Activated CD4-positive, alpha-beta T cell treated with anti-CD3 and anti-CD28 coated beads, Interleukin-2, Interleukin-6, amounts not matched to agents 100 ng/mL and 50 ng/mL, durations not matched to agents 16 hours and 8 hours (primary cell): ENCODE results near the gene PARP1.
A peak's percentile ranks its signal among the peaks of the same experiment; 100 is the strongest.
"Not testable (repeated sequence)": the region's sequence is repeated elsewhere in the genome, so short reads cannot be mapped to it uniquely, and the experiment has no call there.

Experiments used
- DNase-seq: peaks from one replicate; pipeline ENCODE4 v3.0.0-alpha.2; 2020

PARP1 gene

DNA sequence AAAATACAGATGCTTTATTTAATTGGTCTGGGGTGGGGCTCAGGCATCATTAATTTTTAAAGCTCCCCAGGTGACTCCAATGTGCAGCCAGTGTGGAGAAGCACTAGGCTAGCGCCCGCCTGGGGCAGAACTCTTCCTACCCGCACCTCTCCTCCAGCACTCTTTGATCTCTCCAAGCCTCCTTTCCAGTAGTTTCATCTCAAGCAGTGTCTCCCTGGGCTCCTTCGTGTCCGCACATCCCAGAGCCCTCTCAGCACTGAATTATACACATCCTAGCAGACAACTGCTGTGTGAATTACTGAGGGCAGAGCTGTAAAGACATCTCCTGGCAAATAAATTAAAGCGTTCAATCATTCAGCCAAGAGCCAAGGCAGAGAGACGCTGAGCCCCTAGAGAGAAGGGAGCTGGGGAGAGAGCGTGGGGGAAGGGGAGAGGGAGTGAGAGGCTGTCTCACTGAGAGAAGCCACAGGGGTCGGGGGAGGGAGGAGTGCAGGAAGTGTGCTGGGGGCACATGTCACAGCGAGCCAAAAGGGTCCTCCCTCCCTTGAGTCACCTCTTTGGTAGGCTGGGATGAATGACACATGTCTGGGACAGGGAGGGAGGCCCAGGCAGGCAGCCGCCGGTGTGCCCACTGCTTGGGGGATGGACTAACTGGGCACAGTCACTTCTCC, 21.0 kb upstream of the PARP1 start:
- no peak for DNase-seq

DNA sequence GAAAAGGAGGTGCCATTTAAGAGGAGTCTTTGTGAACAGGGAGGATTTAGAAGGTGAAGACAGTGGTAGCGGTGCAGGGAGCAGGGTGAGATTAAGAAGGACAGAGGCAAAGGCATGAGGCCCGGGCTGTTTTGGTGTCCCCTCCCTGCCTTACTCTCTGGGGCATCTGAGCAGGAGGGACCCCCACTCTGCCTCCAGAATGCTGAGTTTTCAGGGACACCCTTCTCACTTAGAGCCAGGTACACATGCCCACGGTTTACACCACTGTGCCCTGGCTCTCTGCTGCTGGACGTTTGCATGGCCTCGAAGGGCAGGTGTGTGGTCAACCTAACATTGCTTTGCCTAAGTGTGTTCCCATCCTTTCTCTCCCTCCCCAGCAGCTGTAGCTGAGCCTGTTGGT, 20.5 kb upstream of the PARP1 start:
- no peak for DNase-seq

DNA sequence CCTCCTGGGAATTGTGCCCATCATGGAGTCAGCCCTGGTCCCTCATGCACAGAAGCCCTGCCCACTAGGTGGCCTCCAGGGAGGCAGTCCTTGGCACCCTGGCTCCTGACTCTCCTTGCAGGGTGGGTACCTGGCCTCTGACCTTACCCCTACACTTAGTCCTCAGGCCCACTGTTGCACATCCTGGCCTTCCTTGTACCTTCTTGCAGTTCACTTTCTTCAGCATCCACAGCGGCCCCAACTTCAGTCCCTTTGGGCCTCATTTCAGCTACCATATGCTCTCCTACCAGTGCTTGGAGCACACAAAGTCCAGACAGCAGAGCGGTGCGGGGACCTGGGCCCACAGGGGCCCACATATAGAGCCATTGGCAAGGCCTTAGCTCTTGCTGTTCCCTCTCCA, 19.2 kb upstream of the PARP1 start:
- DNase-seq: no peak

DNA sequence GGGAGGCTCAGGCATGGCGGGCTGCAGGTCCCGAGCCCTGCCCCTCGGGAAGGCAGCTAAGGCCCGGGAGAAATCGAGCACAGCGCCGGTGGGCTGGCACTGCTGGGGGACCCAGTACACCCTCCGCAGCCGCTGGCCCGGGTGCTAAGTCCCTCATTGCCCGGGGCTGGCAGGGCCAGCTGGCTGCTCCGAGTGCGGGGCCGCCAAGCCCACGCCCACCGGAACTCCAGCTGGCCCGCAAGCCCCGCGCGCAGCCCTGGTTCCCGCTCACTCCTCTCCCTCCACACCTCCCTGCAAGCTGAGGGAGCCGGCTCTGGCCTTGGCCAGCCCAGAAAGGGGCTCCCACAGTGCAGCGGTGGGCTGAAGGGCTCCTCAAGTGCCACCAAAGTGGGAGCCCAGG, 18.5 kb upstream of the PARP1 start:
- DNase-seq: not testable (repeated sequence)

DNA sequence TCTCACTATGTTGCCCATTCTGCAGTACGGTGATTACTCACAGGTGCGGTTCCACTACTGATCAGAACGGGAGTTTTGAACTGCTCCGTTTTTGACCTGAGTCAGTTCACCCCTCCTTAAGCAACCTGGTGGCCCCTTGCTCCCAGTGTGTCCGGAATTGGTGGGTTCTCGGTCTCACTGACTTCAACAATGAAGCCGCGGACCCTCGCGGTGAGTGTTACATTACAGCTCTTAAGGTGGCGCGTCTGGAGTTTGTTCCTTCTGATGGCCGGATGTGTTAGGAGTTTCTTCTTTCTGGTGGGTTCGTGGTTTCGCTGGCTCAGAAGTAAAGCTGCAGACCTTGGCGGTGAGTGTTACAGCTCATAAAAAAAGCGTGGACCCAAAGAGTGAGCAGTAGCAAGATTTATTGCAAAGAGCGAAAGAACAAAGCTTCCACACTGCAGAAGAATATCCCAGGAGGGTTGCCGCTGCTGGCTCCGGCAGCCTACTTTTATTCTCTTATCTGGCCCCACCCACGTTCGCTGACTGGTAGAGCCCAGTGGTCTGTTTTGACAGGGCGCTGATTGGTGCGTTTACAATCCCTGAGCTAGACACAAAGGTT, 17.6 kb upstream of the PARP1 start:
- peak; percentile 22 for DNase-seq

DNA sequence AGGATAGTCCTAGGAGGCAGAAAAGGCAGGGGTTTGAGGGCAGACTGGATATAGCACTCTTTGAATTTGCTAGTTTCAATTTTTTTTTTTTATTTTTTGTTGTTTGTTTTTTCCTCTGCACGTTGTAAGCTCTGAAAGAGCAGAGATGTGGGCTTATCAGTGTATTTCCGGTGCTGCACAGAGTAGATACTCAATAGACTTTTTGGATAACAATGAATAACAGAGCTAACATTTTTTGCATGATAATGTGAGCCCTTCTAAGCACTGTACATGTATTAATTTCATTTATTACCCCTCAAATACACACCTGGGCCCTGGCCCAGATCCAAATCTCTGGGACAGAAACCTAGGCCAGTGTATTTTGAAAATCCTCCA, 17.1 kb upstream of the PARP1 start:
- DNase-seq: no peak

DNA sequence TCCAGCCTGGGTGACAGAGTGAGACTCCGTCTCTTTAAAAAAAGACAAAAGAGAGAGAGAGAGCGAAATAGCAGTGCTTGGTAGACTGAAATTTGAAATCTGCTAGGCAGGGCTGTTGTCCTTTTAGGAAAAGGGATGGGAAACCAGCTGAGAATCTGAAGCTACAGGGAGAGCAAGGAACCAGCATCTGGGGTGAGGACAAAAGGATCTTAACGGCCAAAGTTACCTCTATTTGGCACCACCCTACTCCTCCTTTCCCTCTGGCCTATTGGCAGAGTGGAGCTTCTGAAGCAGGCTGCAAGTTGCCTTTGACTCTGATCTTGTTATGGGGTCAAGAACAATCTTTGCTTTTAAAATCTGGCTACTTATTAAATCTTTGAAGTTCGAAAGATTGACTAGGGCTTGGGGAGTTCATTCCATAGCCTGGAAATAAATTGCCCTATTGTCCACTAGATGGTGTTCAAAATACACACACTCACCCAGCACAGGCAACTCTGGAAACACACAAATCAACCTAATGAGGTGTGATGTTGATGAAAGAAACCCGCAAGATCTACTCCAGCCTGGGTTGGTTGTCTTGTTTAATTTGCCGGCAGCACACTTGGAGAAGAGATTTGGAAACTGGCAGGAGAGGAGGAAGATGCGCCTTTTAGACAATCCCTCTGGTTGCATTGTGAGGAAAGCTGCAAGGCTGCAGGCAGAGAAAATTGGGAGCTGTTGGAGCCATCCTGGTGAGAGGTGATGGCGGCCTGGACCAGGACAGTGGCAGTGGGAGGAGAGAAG, 16.5 kb upstream of the PARP1 start:
- DNase-seq: peak; percentile 39

DNA sequence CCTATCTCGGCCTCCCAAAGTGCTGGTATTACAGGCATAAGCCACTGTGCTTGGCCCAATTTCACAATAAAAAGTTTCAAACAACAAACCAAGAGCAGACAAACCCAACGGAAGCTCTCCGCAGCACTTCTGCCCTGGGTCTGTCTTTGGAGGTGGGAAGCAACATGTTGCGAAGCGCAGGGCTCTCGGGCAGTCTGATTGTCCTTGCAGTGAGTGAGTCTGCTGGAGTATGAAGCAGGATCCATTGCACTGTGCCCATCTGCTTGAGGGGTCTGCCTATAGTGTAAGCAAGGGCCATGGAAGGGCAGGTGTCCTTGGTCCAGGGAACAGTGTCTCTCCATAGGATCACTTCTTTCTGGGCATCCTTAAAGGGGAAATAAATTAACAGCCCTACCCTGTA, 14.6 kb upstream of the PARP1 start:
- DNase-seq: no peak

DNA sequence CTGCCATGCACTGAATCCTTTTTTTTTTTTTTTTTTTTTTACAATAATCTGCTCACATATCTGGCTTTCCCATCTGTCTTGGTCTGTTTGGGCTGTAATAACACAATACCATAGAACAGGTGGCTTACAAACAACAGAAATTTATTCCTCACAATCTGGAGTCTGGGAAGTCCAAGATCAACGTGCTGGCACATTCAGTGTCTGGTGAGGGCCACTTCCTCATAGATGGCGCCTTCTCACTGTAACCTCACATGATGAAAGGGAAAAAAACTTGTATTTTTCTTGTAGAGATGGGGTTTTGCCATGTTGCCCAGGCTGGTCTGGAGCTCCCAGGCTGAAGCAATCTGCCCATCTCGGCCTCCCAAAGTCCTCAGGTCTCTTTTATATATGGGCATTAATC, 13.0 kb upstream of the PARP1 start:
- DNase-seq: no peak

DNA sequence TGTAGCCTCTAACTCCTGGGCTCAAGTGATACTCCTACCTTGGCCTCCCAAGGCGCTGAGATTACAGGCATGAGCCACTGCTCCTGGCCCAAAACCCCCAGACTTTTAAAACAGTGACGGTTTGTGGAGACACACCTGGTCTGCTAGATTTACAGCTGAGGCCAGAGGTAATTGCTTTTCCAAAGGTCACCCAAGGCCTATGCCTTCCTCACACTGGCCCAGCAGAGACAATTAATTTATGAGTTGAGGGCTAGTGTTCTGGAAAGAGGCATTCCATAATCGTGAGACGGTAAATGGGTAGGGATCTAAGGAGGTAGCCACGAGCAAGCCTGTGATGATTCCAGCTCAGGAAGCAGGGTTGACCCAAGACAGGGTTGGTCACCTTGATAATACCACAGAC, 12.4 kb upstream of the PARP1 start:
- DNase-seq: no peak

DNA sequence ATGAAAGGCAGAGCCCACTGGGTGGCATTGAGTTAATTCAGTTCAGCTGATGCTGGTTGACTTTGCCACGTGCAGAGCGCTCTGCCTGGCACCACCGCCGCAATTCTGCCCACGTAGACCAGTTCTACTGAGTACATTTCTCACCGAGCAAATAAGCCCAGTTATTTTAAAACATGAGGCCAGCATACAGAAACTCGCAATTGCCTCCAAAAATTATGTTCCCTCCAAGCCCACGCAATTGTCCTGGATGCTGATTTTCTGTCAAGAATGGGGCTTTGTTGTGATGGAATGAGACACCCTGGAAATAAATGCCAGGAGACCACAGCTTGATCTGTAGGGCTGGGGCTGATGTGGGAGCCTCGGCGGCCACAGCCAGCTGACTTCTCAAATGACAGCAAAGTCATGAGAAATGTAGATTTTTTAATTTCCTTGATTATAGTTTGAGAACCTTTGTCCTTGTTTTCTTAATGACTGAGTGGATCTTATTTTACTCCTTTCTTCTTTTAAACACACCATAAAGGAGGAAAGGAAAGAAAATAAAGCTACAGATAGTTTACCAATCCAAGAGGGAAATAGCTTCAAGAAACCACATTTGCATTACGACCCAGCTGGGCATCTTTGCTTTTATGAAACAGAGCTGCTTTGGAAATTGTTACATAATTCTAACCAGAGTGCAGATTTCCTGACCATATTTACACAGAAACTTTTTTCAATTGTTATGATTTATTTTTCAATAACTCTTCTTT, 11.6 kb upstream of the PARP1 start:
- no peak for DNase-seq

DNA sequence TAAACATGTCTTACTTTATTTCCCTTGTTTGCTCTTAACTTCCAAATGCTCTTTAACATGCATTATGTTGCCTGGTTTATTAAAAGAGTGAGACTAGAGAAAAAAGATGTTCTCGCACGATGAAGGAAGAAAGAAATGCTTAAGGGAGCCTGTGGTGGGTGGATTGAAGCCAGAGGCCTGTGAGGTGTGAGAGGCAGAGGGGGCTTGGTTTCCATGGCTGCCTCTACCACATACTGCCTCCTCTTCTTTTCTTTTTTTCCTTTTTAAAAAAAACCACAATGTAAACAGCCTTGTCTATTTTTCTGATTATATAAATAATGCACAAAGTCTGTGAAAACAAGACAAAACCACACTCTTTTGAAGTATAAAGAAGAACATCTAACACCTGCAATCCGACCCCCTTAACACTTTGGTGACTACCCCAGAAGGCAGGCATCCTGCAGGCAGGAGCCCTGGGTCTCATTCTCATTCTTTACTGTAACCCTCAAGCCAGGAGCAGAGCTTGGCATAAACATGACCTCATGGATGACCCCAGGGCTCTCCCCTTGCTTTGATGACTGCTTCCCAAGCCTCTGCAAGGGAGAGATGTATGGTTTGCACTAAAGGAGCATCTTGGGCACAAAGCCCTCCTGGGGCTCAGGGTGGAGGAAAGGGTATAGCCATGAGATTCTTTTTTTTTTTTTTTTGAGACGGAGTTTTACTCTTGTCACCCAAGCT, 10.1 kb upstream of the PARP1 start:
- no peak for DNase-seq

DNA sequence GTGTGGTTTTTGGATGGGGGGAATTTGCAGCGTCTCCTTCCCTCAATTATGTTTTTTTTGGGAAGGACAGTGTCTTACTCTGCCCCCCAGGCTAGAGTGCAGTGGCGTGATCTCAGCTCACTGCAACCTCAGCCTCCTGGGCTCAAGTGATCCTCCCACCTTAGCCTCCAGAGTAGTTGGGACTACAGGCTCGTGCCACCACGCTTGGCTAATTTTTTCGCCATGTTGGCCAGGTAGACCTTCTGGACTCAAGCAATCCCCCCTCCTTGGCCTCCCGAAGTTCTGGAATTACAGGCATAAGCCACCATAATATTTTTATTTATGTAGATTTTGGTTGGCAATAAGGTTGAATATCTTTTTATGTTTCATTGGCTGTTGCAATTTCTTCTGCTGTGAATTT, 9.5 kb upstream of the PARP1 start:
- no peak for DNase-seq

DNA sequence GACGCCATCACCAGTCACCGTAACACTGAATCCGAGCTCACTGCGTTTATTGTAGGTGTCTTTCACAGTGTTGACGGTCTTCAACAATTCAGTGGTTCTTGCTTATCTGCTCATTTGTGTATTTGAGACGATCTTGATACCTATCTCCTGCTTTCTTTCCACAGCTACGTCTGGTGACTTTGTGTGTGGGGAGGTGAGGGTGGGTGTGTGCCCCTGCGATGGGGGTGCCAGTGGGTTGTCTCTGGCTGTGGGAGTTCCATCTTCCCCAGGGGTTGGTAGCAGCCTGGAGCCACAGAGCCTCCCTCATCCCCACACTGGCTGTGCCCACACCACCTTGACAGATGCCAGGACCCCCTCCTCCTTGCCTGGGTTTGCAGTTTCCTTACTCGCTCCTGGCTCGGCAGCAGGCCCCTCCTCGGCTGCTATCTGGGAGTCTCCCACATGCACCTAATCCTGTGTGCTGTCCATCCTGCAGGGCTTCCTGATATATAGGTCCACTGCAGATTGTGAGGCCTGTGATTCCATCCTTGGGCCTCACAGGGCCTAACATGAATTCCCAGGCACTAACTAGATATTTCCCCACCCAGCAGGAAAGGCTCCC, 6.3 kb upstream of the PARP1 start:
- DNase-seq: no peak

DNA sequence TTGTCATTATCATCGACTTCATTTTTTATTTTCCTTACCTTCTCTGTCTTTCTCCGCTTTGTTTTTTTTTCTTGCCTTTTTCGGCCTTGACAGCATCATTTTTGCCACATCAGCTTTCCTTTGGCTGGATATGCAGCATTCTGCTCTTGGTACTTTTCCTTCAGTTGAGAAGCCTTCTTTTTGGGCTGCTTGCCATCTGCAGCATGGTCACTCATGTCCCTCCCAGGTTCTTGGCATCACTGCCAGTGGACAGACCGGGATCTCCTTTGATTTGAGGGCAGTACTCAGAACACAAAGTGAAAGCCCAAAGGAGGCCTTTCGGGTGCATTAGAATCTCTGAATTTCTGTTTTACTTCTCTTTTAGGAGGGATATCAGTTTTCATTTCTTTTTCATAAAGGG, 3.7 kb upstream of the PARP1 start:
- DNase-seq: no peak

DNA sequence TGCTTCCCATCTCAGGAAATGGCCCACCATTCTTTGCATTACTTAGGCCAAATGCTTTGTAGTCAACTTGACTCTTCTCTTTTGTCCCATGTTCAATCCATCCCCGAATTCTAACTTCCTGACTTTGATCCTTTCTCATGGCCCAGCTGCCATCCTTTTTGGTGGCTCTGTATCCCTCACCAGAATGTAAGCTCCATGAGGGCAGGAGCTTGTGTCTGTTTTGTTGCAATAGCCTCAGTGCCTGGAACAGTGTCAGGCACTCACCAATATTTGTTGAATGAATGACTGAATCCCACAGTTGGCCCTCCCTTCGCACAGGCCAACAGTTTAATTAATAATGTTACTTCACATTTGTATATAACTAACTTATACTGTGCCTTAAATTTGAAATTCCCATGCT, 3.1 kb upstream of the PARP1 start:
- DNase-seq: no peak

DNA sequence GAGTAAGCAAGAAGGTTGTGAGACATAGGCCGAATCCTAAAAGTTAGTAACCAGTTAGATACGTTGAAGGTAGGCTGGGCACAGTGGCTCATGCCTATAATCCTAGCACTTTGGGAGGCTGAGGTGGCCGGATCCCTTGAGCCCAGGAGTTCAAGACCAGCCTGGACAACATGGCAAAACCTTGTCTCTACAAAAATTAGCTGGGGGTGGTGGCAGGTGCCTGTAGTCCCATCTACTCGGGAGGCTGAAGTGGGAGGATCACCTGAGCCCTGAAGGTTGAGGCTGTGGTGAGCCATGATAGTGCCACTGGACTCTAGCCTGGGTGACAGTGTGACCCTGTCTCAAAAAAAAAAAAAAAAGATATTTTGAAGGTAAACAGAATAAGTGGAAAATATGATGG, 1.5 kb upstream of the PARP1 start:
- no peak for DNase-seq

DNA sequence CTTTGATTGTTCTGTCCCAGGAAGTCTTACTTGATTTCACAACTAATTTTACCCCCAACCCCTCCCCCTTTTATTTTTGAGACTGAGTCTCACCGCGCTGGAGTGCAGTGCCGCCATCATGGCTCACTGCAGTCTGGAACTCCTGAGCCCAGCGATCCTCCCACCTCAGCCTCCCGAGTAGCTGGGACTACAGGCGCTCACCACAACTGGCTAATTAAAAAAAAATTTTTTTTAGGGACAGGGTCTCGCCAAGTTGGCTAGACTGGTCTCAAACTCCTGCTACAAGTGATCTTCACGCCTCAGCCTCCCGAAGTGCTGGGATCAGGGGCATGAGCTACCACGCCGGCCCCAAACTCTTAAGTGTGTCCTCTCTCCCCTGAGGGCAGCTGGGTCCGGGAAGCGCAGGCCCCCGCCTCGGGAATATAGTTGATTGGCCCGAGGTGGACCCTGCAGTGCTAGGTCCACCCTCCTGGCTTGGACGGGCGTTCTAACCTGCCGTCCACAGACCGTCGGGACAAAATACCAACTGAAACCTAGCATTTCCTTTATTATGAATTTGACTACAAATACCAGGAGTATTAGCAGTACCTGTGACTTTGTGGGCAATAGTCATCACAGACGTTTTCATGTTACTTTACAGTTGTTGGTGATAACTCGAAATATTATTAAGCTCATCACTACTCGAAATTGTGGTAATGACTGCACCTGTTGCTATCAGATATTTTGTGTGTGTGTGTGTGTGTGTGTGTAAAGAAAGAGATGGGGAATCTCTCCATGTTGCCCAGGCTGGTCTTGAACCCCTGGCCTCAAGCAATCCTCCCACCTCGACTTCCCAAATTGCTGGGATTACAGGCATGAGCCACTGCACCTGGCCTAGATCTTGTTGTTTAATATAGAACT, 642 bp upstream of the PARP1 start:
- DNase-seq: no peak

DNA sequence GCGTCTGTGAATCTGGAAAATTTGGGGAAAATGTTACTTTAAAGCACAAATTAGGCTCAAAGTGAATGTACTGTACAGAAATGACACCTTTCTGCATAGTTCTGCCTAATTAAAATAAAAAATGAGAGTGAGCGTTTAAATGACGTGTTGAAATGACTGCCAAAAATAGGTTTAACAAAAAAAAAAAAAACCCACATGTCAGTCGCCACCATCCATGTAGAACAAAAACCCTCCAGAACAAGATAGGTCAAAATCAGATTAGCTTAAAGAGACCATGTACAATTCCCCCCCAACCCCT, 745 bp downstream of the PARP1 start:
- DNase-seq: no peak

DNA sequence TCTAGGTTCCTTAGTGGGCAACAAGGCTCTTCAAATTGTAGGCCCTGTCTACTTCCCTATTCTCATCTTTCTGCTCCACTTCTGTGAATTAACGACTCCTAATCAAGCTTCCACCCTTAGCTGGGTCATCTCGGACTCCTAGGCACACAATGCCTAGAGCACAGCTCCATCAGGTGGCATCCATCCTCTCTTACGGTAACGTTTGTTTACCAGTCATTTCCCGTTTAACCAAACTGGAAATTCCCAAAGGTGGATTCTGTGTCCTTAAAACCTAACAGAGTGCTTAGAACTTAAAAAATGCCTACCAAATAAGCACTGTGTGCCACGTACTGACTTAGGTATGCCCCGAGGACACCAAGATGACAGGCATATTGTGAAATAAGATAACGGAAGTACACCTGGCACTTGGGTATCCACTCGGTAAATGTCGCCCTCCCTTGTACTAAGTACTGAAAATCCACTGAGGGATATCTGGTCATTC, 1.5 kb downstream of the PARP1 start:
- DNase-seq: peak; percentile 50

DNA sequence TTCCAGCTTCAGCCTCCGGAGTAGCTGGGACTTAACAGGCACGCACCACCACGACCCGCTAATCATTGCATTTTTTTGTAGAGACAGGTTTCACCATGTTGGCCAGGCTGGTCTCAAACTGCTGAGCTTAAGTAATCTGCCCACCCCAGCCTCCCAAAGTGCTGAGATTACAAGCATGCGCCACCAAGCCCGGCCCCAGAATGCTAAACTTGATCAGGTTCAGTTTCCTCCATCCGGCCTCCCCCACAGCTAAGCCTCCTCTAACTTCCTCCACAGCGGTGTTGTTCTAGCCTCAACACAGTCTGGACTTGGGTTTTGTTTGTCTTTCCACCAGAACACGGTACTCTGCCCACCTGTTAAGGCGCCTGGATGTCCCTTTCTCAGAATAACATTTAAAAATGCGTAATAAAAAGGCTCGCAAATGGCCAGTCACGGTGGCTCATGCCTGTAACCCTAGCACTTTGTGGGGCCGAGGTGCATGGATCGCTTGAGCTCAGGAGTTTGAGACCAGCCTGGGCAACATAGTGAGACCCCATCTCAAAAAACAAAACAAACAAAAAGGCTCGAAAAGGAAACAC, 2.4 kb downstream of the PARP1 start:
- peak; percentile 44 for DNase-seq
